Measurements from ENCODE around the gene PDCD2L.
"Not testable (repeated sequence)": the region's sequence is repeated elsewhere in the genome, so short reads cannot be mapped to it uniquely, and the experiment has no call there.

Gene PDCD2L, protein sequence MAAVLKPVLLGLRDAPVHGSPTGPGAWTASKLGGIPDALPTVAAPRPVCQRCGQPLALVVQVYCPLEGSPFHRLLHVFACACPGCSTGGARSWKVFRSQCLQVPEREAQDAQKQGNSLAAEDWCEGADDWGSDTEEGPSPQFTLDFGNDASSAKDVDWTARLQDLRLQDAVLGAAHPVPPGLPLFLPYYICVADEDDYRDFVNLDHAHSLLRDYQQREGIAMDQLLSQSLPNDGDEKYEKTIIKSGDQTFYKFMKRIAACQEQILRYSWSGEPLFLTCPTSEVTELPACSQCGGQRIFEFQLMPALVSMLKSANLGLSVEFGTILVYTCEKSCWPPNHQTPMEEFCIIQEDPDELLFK

DNA sequence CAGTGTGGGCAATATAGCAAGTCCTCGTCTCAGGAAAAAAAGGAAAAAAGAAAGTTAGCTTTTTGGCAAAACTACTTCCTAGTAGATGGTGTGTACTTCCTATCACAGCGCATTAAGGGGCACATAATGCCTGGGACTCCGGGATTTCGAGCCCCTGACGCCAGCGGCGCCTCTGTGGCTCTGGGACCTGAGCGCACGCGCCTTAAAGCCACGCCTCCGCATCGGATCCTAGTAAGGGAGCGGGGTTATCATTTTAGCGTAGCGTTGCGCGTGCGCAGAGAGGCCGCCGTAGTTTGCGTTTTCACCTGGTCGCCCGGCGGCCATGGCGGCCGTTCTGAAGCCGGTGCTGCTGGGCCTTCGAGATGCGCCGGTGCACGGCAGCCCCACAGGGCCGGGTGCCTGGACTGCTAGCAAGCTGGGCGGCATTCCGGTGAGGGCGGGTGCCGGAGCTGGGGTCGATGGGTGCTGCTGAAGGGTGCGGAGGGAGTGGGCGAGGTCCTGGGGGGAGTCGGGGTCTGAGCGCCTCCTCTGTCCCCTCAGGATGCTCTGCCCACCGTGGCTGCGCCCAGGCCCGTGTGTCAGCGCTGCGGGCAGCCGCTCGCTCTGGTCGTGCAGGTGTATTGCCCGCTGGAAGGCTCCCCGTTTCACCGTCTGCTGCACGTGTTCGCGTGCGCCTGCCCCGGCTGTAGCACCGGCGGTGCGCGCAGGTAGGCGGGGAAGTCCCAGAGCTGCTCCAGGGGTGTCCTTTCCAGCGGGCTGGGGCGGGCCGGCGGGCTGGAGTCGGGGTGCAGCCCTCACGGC lies at the start of gene PDCD2L:
PDCD2L (plus strand) TSS at position 291 of the 801 bp plus-strand sequence; CDS start at position 323, 32 bp downstream.
- FAIRE-seq, result no peak

DNA sequence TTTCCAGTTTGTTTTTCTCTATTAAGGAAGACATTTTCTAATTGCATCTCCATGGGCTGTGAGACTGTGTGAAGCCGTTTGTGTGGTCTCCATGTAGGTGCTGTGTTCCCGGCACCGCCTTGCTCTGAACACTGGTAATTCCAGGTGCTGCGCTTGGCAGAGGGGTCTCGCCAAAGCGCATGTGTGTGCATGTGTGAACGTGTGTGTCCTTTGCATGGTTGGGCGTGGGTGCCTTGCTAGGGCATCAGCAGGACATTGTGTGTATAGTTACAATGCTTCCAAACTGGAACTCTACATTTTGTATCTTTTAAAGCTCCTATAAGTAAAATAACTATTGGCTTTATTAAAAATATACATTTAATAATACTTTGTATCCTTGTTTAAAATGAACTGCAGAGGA lies 49.0 kb upstream of the PDCD2L start:
- FAIRE-seq, result no peak

DNA sequence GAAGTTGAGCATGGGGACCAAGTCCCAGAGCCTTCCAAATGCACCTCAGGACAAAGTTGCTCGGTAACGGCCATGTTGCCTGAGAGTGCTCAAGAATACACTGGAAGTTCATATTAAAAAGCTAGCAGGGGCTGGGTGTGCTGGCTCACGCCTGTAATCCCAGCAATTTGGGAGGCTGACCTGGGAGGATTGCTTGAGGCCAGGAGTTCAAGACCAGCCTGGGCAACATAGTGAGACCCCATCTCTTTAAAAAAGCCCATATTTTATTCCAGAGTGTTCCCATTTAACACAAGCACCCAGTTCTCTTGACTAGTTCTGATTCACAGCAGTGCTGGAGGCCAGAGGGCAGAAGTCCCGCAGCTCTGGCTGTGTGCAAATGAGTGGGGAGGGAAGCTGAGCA lies 47.3 kb upstream of the PDCD2L start:
- FAIRE-seq, result no peak

DNA sequence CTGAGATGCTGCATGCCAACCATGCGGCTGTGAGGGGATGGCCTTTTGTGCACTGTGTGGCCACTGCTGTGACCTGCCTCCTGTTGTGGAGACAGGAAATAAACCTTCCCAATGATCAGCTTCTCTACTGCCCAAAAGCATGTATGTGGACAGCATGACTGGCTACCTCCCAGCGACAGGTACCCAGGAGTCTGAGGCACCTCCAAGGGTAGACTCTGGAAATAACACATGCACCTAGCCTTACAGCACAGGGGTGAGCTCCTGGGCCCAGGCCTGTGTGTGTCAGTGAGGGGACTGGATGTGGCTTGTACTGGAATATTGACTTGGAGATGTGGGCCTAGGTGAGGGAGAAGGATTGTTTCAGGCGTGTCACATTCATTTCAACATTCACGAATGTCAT lies 46.8 kb upstream of the PDCD2L start:
- no peak for FAIRE-seq

DNA sequence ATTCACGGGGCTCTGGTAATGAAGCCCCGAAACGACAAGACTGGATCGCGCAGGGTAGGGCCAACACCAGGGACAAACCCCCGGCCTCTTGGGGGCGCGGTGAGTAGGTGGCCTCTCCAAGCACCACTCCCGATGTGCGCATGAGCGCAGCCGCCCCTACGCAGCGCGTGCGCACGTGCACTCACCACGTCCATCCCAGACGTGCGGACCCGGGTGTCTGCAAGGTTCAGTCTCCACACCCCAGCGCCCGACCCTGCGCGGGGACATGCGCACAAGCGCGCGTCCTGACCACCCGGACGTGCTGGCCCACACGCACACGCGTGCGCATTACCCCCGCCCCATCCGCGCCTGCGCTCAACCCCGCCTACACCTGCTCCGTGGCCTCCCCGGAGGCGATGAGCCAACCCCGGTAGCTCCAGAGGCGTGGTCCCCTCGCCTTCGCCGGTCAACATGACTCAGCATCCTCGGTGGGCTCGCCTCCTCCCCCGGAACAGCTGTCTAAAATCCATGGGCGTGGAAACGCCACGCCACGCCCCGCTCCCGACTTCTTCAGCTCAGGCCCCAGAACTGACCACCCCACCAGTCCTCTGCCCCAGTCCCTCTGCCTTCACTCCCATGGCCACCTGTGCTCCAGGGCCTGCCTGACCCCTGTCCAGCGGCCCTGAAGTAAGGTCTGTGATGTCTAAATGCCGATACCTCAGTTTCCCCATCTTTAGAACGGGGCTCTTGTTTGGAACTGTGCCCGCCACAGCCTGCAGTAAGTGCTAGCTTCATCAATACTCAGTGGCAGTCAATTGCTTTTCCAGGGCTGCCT lies 44.9 kb upstream of the PDCD2L start:
- no peak for FAIRE-seq

DNA sequence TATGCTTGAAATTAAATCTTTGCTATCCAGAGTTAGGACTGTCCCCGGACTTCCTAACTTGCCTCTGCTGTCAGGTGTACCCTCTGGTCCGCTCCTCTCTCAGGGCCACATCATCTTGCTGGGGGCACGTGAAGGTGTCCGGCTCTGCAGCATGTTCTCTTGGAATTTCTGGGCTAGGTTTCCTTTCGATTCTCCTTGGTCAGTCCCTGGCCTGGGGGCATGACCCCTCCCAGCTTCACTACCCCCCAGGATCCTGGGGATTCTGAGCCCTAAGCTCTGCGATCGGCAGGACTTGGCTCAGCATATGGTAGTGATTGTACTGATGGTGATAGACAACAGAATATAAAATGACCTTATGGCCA lies 44.3 kb upstream of the PDCD2L start:
- no peak for FAIRE-seq

DNA sequence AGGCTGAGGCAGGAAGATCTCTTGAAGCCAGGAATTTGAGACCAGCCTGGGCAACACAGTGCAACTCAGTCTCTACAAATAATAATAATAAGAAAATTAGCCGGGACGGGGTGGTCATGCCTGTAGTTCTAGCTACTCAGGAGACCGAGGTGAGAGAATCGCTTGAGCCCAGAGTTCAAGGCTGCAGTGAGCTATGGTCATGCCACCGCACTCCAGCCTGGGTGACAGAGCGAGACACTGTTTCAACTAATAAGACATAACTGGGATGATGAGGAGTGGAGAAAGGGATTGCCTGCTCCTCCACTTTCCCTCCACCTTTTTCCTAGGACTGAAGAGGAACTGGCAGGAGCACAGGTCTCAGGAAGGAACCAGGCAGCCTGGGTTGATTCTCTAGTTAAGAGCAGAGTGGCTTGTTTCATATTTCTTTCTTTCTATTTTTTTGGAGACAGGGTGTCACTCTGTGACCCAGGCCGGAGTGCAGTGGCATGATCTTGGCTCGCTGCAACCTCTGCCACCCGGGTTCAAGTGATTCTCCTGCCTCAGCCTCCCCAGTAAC lies 43.8 kb upstream of the PDCD2L start:
- FAIRE-seq, result no peak

DNA sequence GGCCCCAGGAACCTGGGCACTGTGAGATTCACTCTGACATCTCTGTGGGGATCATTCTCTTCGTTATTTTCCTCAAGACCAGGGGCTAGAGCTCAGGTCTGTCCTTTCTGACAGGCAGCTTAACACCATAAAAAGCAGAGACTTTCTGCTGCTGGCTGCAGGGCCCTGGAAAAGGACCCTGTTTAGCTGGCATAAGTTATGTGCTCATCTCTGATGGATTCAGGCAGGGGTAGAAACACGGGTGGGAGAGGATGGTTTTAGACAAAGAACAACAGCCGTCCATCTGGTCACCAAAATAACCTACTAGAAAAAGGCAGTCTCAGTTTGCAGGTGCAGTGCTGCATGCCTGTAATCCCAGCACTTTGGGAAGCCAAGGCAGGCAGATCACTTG lies 41.5 kb upstream of the PDCD2L start:
- FAIRE-seq, result no peak

DNA sequence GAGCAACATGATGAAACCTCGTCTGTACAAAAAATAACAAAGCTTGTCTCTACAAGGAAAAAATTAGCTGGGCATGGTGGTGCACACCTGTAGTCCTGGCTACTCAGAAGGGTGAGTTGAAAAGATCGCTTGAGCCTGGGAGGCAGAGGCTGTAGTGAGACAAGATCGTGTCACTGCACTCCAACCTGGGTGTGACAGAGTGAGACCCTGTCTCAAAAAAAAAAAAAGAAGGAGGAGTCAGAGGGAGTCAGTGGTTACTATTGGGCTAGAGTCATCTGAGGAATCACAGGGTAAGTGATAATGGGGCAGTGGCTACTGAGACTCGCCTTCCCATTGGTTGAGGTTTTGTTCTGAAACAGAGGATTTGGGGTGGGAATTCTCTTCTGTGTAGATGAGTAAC lies 41.1 kb upstream of the PDCD2L start:
- FAIRE-seq, result no peak

DNA sequence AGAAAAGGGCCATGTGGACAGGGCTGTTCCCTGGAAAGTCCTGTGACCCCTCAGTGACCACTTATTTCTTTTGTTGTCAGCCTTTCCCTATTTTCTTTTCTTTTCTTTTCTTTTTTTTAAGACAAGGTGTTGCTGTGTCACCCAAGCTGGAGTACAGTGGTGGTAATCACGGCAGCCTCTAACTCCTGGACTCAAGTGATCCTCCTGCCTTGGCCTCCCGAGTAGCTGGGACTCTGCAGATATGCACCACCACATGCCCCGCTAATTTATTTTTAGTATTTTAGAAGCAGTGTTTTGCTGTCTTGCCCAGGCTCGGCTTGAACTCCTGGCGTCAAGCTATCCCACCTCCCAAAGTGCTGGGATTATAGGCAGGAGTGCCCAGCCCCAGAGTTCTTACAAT lies 40.3 kb upstream of the PDCD2L start:
- no peak for FAIRE-seq

DNA sequence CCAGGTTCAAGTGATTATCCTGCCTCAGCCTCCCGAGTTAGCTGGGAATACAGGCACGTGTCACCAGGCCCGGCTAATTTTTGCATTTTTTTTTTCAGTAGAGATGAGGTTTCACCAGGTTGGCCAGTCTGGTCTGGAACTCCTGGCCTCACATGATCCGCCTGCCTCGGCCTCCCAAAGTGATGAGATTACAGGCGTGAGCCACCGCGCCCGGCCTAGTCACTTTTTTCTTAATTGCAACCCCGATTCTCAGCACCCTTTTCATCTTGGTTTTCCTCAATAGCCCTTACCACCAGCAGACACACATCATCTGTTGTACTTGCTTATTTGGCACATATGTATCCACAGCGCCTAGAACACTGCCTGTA lies 39.8 kb upstream of the PDCD2L start:
- no peak for FAIRE-seq

DNA sequence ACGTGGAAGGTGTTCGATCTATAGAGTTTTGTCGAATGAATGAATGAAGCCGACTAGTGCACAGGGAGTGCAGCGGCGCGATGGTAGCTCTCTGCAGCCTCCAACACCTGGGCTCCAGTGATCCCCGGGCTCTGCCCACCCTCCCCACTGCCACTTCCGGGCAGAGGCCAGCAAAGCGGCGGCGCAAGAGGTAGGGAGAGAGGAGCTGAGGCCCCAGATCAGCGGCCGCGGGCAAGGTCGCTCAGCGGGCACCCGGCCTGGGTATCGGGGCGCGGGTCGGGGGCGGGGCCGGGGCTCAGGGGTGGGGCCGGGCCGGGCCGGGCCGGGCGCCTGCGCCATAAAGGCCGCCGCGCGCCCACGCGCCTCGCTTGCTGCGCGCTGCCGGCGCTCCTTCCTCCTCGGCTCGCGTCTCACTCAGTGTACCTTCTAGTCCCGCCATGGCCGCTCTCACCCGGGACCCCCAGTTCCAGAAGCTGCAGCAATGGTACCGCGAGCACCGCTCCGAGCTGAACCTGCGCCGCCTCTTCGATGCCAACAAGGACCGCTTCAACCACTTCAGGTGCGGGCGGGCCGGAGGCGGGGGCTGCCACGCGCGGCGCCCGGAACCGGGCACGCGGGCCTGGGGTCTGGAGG lies 39.3 kb upstream of the PDCD2L start, which contains the start of gene GPI:
GPI (plus strand) TSS at position 367 of the 633 bp plus-strand sequence; CDS start at position 438, 71 bp downstream.
- FAIRE-seq, result no peak

DNA sequence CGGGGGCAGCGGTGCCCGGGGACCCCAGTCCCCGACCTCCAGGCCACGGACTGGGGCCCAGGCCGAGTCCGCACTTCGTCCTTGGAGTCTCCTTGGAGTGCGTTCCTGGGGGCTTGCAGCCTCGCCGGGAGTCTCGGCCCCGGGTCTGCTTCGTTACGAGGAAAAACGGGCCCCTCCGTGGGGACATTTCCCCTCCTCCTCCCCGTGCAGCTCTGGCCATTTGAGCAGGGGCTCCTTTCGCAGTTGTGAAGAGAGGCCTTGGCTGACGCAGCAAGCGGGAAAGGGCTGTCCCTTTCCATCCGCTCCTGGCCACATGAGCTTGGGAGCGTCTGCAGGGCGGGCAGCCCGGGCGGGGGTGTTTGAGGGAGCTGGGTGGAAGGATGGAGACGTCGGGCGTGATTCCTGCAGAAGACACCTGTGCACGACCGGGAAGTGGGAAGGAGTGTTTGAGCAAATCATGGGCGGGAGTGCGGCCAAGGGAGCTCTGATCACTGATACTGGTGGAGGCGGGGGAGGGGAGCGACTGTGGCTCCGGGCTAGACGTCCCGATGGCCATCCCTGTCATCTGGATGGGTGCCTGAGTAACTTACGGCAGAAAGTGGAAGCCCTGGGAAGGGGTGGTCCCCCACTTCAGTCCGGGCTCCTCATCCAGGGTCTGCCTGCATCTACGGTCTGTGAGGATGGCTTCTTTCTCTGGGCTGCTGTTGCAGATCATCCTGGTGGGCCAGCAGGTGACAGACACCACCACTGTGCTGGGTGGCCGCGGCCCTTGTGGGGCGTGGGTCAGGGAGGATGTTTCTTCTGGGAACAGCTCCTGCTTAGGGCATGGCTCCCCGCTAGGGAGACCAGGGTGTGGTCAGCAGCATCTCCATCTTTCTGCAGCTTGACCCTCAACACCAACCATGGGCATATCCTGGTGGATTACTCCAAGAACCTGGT lies 38.5 kb upstream of the PDCD2L start:
- FAIRE-seq, result no peak

DNA sequence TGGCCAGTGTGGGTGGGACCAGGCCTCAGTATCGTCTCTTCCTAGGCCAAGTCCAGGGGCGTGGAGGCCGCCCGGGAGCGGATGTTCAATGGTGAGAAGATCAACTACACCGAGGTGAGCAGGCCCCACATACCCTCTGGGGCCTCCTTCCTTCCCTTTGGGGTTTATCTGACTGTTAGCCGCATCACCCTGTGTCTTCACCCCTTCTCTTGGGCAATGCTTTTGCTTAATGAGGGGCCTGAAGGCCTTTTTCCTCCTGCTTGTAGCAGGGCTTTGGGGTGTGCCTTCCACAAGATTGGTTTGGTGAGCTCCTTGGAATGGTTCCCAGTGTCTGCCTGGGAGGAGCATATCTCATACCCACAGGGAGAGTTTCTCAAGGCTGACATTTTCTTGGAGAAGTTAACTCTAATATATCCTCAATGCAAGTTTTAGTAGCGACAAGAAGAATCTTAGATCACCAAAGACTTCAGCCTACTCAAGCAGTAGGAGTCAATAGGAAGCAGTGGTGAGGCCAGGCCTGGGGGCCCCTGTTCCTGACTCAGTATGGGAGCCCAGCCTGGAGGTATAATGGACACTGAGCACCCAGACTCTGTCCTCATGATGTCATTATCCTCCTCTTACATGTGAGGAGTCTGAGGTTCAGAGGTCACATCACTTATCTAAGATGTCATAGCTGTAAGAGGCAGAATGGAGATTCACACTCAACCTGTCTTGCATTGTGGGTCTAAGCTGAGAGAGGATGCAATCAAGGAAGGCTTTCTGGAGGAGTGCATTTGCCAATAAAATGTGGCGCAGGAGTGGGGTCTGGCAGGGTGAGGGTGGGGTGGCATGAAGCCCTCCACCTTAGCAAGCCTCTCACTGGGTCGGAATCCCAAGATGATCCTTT lies 37.2 kb upstream of the PDCD2L start:
- no peak for FAIRE-seq

DNA sequence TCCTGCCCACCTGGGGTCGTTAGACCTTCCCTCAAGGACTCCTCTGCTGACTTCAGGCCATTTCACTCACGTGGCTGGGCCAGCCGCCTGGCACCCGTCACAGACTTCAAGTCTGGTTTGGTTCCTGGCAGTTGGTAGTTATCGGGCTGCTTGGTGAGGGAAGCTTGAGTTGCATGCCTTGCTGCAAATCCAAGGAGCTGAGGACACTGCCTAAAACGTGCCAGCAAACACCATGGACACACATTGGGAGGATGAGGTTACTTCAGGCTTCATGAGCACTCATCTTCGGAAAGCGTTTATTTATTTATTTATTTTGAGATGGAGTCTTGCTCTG lies 36.6 kb upstream of the PDCD2L start:
- no peak for FAIRE-seq

DNA sequence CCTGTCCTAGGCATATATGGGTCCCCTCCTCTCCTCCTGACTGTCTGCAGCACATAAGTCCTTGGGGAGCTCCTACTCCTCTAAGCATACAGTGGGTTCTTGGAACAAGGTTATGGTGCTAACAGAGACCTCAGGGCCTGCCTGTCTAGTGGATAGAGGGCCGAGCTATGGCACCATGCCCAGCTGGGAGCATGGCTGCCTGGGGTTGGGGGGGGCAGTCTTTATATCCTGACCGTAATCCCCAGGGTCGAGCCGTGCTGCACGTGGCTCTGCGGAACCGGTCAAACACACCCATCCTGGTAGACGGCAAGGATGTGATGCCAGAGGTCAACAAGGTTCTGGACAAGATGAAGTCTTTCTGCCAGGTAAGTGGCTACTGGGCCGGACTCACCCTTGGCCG lies 35.9 kb upstream of the PDCD2L start:
- no peak for FAIRE-seq

DNA sequence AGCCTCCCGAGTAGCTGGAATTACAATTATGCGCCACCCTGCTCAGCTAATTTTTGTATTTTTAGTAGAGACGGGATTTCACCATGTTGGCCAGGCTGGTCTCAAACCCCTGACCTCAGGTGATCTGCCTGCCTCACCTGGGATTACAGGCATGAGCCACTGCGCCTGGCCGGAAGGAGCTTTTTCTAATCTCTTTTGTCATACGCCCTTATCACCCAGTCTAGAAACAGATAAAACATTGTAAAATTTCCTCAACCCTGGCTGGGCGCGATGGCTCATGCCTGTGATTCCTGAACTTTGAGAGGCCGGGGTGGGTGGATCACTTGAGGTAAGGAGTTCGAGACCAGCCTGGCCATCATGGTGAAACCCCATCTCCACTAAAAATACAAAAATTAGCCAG lies 35.0 kb upstream of the PDCD2L start:
- FAIRE-seq, result not testable (repeated sequence)

DNA sequence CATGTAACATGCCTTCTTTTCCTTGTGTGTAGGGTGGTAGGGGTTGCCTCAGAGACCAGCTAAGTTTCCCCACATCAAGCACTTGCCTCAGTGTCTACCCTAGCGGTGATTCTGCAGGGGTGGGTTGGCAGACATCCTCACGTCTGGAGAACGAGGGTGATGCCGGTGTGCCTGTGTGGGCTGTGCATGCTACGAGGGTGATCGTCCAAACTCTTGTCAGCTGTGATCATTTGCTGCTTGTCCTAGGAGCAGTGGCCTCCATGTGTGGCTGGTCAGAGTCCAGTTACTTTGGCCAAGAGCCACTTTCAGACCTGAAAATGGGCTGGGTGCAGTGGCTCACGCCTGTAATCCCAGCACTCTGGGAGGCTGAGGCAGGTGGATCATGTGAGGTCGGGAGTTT lies 34.1 kb upstream of the PDCD2L start:
- no peak for FAIRE-seq

DNA sequence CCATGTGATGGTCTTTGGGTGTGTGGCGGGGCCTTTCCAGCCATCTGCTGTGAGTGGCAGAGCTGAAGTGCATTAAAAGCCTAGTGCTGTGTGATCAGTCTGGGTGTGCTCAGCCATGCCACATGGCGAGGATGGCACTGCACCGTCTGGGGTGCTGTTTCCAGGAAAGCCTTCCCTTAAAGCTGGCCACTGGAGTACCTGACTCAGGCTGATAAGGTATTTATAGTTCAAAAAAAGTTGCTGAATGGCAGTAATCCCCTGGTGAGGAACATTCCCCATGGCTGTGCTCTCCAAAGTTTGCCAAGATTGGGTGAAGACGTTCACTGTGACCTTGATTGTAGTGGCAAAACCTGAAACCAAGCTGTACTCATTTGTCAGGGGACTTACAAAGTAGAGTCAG lies 33.2 kb upstream of the PDCD2L start:
- no peak for FAIRE-seq

DNA sequence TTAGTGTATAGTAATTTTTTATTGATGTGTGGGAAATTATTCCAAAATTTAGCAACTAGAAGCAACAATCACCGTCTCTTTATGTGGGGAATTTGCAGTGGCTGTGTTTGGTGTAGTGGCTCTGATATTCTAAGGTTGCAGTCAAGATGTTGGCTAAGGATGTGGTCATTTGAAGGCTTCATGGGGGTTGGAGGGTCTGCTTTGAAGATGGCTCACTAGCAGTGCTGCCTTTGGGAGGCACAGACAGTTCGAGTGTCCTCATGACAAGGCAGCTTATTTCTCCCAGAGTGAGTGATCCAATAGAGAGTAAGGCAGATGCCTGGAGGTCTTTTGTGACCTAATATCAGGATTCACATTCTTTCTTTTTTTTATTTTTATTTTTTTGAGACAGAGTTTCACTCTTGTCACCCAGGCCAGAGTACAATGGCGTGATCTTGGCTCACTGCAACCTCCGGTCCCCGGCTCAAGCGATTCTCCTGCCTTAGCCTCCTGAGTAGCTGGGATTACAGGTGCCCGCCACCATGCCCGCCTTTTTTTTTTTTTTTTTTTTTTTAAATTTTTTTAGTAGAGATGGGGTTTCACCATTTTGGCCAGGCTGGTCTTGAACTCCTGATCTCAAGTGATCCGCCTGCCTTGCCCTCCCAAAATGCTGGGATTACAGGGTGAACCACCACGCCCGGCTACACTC lies 30.5 kb upstream of the PDCD2L start:
- FAIRE-seq, result no peak

Data from colon (tissue), 2 donors.